K562 (cell line): ENCODE data around the gene ANKRD12. TPM values are rescaled to one million over a fixed set of nuclear protein-coding genes. Genes with fewer than 3 reads are reported as not detected.

ENCODE experiments used
- ARID1B ChIP-seq: fragments of 450-650 bp; IDR thresholded peaks from 2 replicates; pipeline ENCODE4 v1.6.1; 2016; ENCODE audit warnings: antibody characterized with exemption, mild to moderate bottlenecking, inconsistent platforms
- CBFB ChIP-seq: sonication (generic); formaldehyde crosslinking; IDR thresholded peaks from 2 replicates; pipeline ENCODE4 v1.4.0; 2020; ENCODE audit warnings: mild to moderate bottlenecking, missing genetic modification reagents
- EHMT2 ChIP-seq: fragments of 450-650 bp; IDR thresholded peaks from 2 replicates; pipeline ENCODE4 v1.6.1; 2018; ENCODE audit warnings: antibody characterized with exemption
- FOXJ3 ChIP-seq: sonication (generic); formaldehyde crosslinking; IDR thresholded peaks from 2 replicates; pipeline ENCODE4 v1.4.0; 2020; ENCODE audit warnings: mild to moderate bottlenecking, missing genetic modification reagents
- HEY1 ChIP-seq: fragments of 250-450 bp; sonication (Bioruptor Pico); IDR thresholded peaks from 2 replicates; pipeline ENCODE4 v1.5.0; 2020; ENCODE audit warnings: mild to moderate bottlenecking, moderate library complexity, borderline replicate concordance
- HLTF ChIP-seq: fragments of 450-650 bp; IDR thresholded peaks from 2 replicates; pipeline ENCODE4 v1.6.1; 2016
- JUN ChIP-seq, 2 experiments: sonication (generic) in 1 of 2; formaldehyde crosslinking in 1 of 2; IDR thresholded peaks; 2 replicates each; pipeline versions ENCODE4 v1.6.1 to v1.8.0; 2012 to 2022; ENCODE audit warnings: borderline replicate concordance in 2 of 2, mild to moderate bottlenecking in 2 of 2, improper control_type of control experiment in 1 of 2, low read depth in 1 of 2, low read length in 1 of 2, missing genetic modification reagents in 1 of 2
- KHSRP ChIP-seq: fragments of 450-650 bp; IDR thresholded peaks from 2 replicates; pipeline ENCODE4 v1.6.1; 2017
- KLF1 ChIP-seq: fragments of 450-650 bp; IDR thresholded peaks from 2 replicates; pipeline ENCODE4 v1.6.1; 2016; ENCODE audit warnings: missing genetic modification characterization, missing compliant biosample characterization
- L3MBTL2 ChIP-seq: fragments of 450-650 bp; IDR thresholded peaks from 2 replicates; pipeline ENCODE4 v1.6.1; 2016; ENCODE audit warnings: mild to moderate bottlenecking, moderate library complexity
- LARP7 ChIP-seq: fragments of 450-650 bp; IDR thresholded peaks from 2 replicates; pipeline ENCODE4 v1.6.1; 2016
- MAFK ChIP-seq: IDR thresholded peaks from 2 replicates; pipeline ENCODE4 v1.6.1; 2011; ENCODE audit warnings: low read length, improper control_type of control experiment
- MEIS2 ChIP-seq: fragments of 450-650 bp; IDR thresholded peaks from 2 replicates; pipeline ENCODE4 v1.6.1; 2014; ENCODE audit warnings: mild to moderate bottlenecking; ENCODE audit not compliant: partially characterized antibody
- NFRKB ChIP-seq: fragments of 450-650 bp; IDR thresholded peaks from 2 replicates; pipeline ENCODE4 v1.6.1; 2016; ENCODE audit warnings: low read depth
- NFXL1 ChIP-seq: fragments of 450-650 bp; formaldehyde crosslinking; IDR thresholded peaks from 2 replicates; pipeline ENCODE4 v1.4.0; 2021; ENCODE audit warnings: mild to moderate bottlenecking
- TAL1 ChIP-seq: fragments of 450-650 bp; IDR thresholded peaks from 2 replicates; pipeline ENCODE4 v1.6.1; 2016; ENCODE audit warnings: mild to moderate bottlenecking
- ZC3H11A ChIP-seq: IDR thresholded peaks from 2 replicates; pipeline ENCODE4 v1.6.1; 2012; ENCODE audit warnings: low read depth, low read length, improper control_type of control experiment
- ZNF184 ChIP-seq: sonication (generic); formaldehyde crosslinking; IDR thresholded peaks from 2 replicates; pipeline ENCODE4 v1.5.0; 2020; ENCODE audit warnings: missing genetic modification reagents
- ZNF644 ChIP-seq: fragments of 200-800 bp; sonication (Bioruptor generic); IDR thresholded peaks from 2 replicates; pipeline ENCODE4 v1.6.1; 2016; ENCODE audit warnings: low read depth, missing genetic modification characterization, missing compliant biosample characterization
- ZNF668 ChIP-seq: fragments of 250-450 bp; sonication (Bioruptor Pico); IDR thresholded peaks from 2 replicates; pipeline ENCODE4 v1.8.0; 2022; ENCODE audit warnings: mild to moderate bottlenecking, inconsistent platforms
- ZNF75A ChIP-seq: fragments of 450-650 bp; formaldehyde crosslinking; IDR thresholded peaks from 2 replicates; pipeline ENCODE4 v1.4.0; 2020; ENCODE audit warnings: mild to moderate bottlenecking
- ZNF785 ChIP-seq: fragments of 250-450 bp; sonication (Bioruptor Pico); IDR thresholded peaks from 2 replicates; pipeline ENCODE4 v1.4.0; 2020; ENCODE audit warnings: mild to moderate bottlenecking
- ZZZ3 ChIP-seq: fragments of 450-650 bp; IDR thresholded peaks from 2 replicates; pipeline ENCODE4 v1.6.1; 2016; ENCODE audit warnings: antibody characterized with exemption, mild to moderate bottlenecking, moderate library complexity
- polyA plus RNA-seq, 8 experiments: library from polyadenylated mRNA; depleted of rRNA in 4 of 8; stranded (reverse) in 5 of 8; unstranded in 3 of 8; fragments of >200 nt; fragmentation: Nextera tagmentation in 2 of 8; fragmentation: Illumina TruSeq in 1 of 8; extraction: Ambion mirVana in 2 of 8; extraction: Trizol in 1 of 8; gene quantifications; 2 replicates each; pipeline versions ENCODE4 v1.2.1 to v1.2.3, GENCODE V29; 2011 to 2014; ENCODE audit warnings: inconsistent platforms in 1 of 8, missing spikeins in 1 of 8
- total RNA-seq, 7 experiments: library from RNA; depleted of rRNA in 6 of 7; stranded (reverse); fragments of >200 nt in 6 of 7; fragmentation: Illumina TruSeq in 2 of 7; extraction: Trizol in 2 of 7; gene quantifications; 2 replicates each; pipeline versions ENCODE4 v1.2.1 to v1.2.3, GENCODE V29; 2011 to 2021; ENCODE audit warnings: low replicate concordance in 1 of 7
- TF ChIP-seq, protein P1 (sequence below): fragments of 250-450 bp; sonication (Bioruptor Pico); IDR thresholded peaks from 2 replicates; pipeline ENCODE4 v1.8.0; 2021; ENCODE audit warnings: mild to moderate bottlenecking, moderate library complexity
- TF ChIP-seq, protein P2 (sequence below): fragments of 450-650 bp; formaldehyde crosslinking; IDR thresholded peaks from 2 replicates; pipeline ENCODE4 v1.4.0; 2022; ENCODE audit warnings: mild to moderate bottlenecking, moderate library complexity
- TF ChIP-seq, protein P3 (sequence below): sonication (generic); formaldehyde crosslinking; IDR thresholded peaks from 2 replicates; pipeline ENCODE4 v1.8.0; 2022; ENCODE audit warnings: missing genetic modification reagents, mild to moderate bottlenecking, borderline replicate concordance
- TF ChIP-seq, protein P4 (sequence below): fragments of 250-450 bp; sonication (Bioruptor Pico); IDR thresholded peaks from 2 replicates; pipeline ENCODE4 v1.9.0; 2021; ENCODE audit warnings: mild to moderate bottlenecking, inconsistent platforms

Gene ANKRD12
- total and polyA plus RNA-seq, 9 of the 15 experiments (the other 6 are each of a cell fraction or from before 2014, with no cell fraction given) = 6.6 to 28.2 (median 16.0) TPM

DNA sequence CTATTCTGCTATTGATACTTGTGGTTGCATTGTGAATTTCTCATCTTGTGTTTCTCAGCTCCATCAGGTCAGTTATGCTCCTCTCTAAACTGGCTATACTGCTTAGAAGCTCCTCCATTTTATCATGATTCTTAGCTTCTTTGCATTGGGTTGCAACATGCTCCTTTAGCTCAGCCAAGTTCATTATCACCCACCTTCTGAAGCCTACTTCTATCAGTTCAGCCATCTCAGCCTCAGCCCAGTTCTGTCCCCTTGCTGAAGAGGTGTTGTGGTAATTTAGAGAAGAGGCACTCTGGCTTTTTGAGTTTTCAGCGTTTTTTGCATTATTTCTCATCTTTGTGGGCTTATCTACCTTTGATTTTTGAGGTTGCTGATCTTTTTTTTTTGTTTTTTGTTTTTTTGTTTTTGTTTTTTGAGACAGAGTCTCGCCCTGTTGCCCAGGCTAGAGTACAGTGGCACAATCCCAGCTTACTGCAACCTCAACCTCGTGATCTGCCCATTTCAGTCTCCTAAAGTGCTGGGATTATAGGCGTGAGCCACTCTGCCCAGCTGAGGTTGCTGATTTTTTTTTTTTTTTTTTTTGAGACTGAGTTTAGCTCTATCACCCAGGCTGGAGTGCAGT lies 36.0 kb downstream of the ANKRD12 start (continued):
- TF ChIP-seq MAFK = no peak
- TF ChIP-seq, protein P1, sequence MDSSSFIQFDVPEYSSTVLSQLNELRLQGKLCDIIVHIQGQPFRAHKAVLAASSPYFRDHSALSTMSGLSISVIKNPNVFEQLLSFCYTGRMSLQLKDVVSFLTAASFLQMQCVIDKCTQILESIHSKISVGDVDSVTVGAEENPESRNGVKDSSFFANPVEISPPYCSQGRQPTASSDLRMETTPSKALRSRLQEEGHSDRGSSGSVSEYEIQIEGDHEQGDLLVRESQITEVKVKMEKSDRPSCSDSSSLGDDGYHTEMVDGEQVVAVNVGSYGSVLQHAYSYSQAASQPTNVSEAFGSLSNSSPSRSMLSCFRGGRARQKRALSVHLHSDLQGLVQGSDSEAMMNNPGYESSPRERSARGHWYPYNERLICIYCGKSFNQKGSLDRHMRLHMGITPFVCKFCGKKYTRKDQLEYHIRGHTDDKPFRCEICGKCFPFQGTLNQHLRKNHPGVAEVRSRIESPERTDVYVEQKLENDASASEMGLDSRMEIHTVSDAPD = no peak
- TF ChIP-seq ZC3H11A = no peak
- no peak for TF ChIP-seq KLF1 (tag)
- TF ChIP-seq ARID1B = peak; percentile 73
- no peak for TF ChIP-seq ZNF668
- TF ChIP-seq, protein P2, sequence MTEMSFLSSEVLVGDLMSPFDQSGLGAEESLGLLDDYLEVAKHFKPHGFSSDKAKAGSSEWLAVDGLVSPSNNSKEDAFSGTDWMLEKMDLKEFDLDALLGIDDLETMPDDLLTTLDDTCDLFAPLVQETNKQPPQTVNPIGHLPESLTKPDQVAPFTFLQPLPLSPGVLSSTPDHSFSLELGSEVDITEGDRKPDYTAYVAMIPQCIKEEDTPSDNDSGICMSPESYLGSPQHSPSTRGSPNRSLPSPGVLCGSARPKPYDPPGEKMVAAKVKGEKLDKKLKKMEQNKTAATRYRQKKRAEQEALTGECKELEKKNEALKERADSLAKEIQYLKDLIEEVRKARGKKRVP (CRISPR knock-in tag) = peak; percentile 85
- no peak for TF ChIP-seq FOXJ3
- no peak for TF ChIP-seq HEY1 (CRISPR knock-in tag)
- TF ChIP-seq ZNF644 = no peak
- TF ChIP-seq L3MBTL2 = peak; percentile 51
- TF ChIP-seq JUN (IDR thresholded peaks at IDR 0.05; ENCODE audit: borderline replicate concordance, low read depth, low read length) = no peak
- no peak for TF ChIP-seq JUN (CRISPR knock-in tag; IDR thresholded peaks at IDR 0.05; ENCODE audit: borderline replicate concordance)
- no peak for TF ChIP-seq ZNF75A (CRISPR knock-in tag)
- TF ChIP-seq HLTF = 0 out of 2 replicates have a peak, but pooled peaks have one; percentile 51
- no peak for TF ChIP-seq CBFB (CRISPR knock-in tag)
- peak; percentile 82 for TF ChIP-seq LARP7
- no peak for TF ChIP-seq KHSRP
- TF ChIP-seq EHMT2 = no peak
- no peak for TF ChIP-seq NFXL1 (CRISPR knock-in tag)
- TF ChIP-seq TAL1 = peak; percentile 17; the same call in 1 of the 2 replicates
- TF ChIP-seq NFRKB = 0 out of 2 replicates have a peak, but pooled peaks have one; percentile 49
- no peak for TF ChIP-seq ZZZ3
- TF ChIP-seq ZNF184 = no peak
- TF ChIP-seq, protein P3, sequence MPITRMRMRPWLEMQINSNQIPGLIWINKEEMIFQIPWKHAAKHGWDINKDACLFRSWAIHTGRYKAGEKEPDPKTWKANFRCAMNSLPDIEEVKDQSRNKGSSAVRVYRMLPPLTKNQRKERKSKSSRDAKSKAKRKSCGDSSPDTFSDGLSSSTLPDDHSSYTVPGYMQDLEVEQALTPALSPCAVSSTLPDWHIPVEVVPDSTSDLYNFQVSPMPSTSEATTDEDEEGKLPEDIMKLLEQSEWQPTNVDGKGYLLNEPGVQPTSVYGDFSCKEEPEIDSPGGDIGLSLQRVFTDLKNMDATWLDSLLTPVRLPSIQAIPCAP = no peak
- TF ChIP-seq MEIS2 = no peak
- no peak for TF ChIP-seq ZNF785 (CRISPR knock-in tag)
- TF ChIP-seq, protein P4, sequence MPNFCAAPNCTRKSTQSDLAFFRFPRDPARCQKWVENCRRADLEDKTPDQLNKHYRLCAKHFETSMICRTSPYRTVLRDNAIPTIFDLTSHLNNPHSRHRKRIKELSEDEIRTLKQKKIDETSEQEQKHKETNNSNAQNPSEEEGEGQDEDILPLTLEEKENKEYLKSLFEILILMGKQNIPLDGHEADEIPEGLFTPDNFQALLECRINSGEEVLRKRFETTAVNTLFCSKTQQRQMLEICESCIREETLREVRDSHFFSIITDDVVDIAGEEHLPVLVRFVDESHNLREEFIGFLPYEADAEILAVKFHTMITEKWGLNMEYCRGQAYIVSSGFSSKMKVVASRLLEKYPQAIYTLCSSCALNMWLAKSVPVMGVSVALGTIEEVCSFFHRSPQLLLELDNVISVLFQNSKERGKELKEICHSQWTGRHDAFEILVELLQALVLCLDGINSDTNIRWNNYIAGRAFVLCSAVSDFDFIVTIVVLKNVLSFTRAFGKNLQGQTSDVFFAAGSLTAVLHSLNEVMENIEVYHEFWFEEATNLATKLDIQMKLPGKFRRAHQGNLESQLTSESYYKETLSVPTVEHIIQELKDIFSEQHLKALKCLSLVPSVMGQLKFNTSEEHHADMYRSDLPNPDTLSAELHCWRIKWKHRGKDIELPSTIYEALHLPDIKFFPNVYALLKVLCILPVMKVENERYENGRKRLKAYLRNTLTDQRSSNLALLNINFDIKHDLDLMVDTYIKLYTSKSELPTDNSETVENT (CRISPR knock-in tag) = no peak
